HG03025 (cell line): ENCODE results near the gene MCM9.
A peak's percentile ranks its signal among the peaks of the same experiment; 100 is the strongest.

ENCODE experiments used
- ATAC-seq: cut with Tn5 transposase; IDR thresholded peaks from one replicate; pipeline ENCODE4 v1.9.1; 2021; ENCODE audit warnings: mild to moderate bottlenecking, moderate library complexity; ENCODE audit not compliant: unreplicated experiment, low FRiP score

Gene MCM9

GRCh38 chr6:118933855-118934460, 1.0 kb downstream of the MCM9 start:
- ATAC-seq = peak; percentile 1

- no peak for ATAC-seq
These were observed 2.5 kb downstream of the MCM9 start for GRCh38 chr6:118932421-118932820.

GRCh38 chr6:118931436-118931835, 3.5 kb downstream of the MCM9 start:
- no peak for ATAC-seq

- ATAC-seq = no peak
These were observed 4.3 kb downstream of the MCM9 start for GRCh38 chr6:118930680-118931079.

GRCh38 chr6:118923035-118923434, 11.9 kb downstream of the MCM9 start:
- no peak for ATAC-seq

GRCh38 chr6:118921084-118921483, 13.9 kb downstream of the MCM9 start:
- ATAC-seq = no peak

GRCh38 chr6:118918329-118918725, 16.6 kb downstream of the MCM9 start:
- no peak for ATAC-seq

GRCh38 chr6:118917546-118918328, 17.2 kb downstream of the MCM9 start:
- no peak for ATAC-seq

GRCh38 chr6:118914598-118914997, 20.4 kb downstream of the MCM9 start:
- ATAC-seq = no peak

GRCh38 chr6:118913161-118913560, 21.8 kb downstream of the MCM9 start:
- no peak for ATAC-seq

- no peak for ATAC-seq
These were observed 22.3 kb downstream of the MCM9 start for GRCh38 chr6:118912646-118913045.

- no peak for ATAC-seq
These were observed 26.5 kb downstream of the MCM9 start for GRCh38 chr6:118908441-118908840.

GRCh38 chr6:118905851-118906250, 29.1 kb downstream of the MCM9 start:
- ATAC-seq = no peak

GRCh38 chr6:118905084-118905483, 29.9 kb downstream of the MCM9 start:
- no peak for ATAC-seq

- ATAC-seq = no peak
These were observed 31.3 kb downstream of the MCM9 start for GRCh38 chr6:118903691-118904090.

- ATAC-seq = no peak
These were observed 31.8 kb downstream of the MCM9 start for GRCh38 chr6:118903138-118903537.

GRCh38 chr6:118902726-118903125, 32.2 kb downstream of the MCM9 start:
- no peak for ATAC-seq

- no peak for ATAC-seq
These were observed 35.0 kb downstream of the MCM9 start for GRCh38 chr6:118899948-118900347.

GRCh38 chr6:118897386-118897785, 37.6 kb downstream of the MCM9 start:
- ATAC-seq = no peak

- no peak for ATAC-seq
These were observed 38.4 kb downstream of the MCM9 start for GRCh38 chr6:118896339-118897136.

- no peak for ATAC-seq
These were observed 39.1 kb downstream of the MCM9 start for GRCh38 chr6:118895859-118896258.

GRCh38 chr6:118895261-118895560, 39.7 kb downstream of the MCM9 start:
- no peak for ATAC-seq
